Measurements from ENCODE around the gene MAST4.

DNA sequence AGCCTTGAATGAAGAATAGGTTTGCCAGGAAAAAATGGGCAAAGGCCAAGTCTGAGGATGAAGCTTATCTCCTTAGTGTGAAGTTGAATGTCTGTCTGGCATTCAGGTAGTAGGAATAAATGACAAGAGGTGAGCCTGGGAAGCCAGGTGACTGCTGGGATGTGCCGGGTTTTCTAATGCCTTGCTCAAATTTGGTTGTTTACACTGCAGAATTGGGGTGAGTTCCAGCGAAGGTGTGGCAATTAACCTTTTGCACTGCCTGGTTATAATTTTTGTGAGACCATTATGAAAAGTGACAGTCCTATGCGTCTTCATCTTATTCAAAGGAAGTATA is 73.6 kb downstream of the MAST4 start:
- TF ChIP-seq, protein P1, sequence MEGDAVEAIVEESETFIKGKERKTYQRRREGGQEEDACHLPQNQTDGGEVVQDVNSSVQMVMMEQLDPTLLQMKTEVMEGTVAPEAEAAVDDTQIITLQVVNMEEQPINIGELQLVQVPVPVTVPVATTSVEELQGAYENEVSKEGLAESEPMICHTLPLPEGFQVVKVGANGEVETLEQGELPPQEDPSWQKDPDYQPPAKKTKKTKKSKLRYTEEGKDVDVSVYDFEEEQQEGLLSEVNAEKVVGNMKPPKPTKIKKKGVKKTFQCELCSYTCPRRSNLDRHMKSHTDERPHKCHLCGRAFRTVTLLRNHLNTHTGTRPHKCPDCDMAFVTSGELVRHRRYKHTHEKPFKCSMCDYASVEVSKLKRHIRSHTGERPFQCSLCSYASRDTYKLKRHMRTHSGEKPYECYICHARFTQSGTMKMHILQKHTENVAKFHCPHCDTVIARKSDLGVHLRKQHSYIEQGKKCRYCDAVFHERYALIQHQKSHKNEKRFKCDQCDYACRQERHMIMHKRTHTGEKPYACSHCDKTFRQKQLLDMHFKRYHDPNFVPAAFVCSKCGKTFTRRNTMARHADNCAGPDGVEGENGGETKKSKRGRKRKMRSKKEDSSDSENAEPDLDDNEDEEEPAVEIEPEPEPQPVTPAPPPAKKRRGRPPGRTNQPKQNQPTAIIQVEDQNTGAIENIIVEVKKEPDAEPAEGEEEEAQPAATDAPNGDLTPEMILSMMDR (optimal IDR thresholded peaks at IDR 0.05 in 1 of 3, IDR thresholded peaks at IDR 0.05 in 1 of 3, conservative IDR thresholded peaks at IDR 0.05 in 1 of 3; ENCODE audit: extremely low read depth in 1 of 3, insufficient read depth in 2 of 3, low read length in 3 of 3) = no peak
- TF ChIP-seq EZH2 (IDR thresholded peaks at IDR 0.05; ENCODE audit: low read length) = no peak

Data from keratinocyte (primary cell).